Activated CD4-positive, alpha-beta T cell treated with anti-CD3 and anti-CD28 coated beads, Interleukin-2, Interleukin-4, amounts not matched to agents 100 ng/mL and 50 ng/mL, durations not matched to agents 16 hours and 8 hours (primary cell): ENCODE results near the gene EID3.
"Not testable (repeated sequence)": the region's sequence is repeated elsewhere in the genome, so short reads cannot be mapped to it uniquely, and the experiment has no call there.

Experiments used
- DNase-seq: peaks from one replicate; pipeline ENCODE4 v3.0.0-alpha.2; 2020; ENCODE audit warnings: low spot score

The EID3 gene

DNA sequence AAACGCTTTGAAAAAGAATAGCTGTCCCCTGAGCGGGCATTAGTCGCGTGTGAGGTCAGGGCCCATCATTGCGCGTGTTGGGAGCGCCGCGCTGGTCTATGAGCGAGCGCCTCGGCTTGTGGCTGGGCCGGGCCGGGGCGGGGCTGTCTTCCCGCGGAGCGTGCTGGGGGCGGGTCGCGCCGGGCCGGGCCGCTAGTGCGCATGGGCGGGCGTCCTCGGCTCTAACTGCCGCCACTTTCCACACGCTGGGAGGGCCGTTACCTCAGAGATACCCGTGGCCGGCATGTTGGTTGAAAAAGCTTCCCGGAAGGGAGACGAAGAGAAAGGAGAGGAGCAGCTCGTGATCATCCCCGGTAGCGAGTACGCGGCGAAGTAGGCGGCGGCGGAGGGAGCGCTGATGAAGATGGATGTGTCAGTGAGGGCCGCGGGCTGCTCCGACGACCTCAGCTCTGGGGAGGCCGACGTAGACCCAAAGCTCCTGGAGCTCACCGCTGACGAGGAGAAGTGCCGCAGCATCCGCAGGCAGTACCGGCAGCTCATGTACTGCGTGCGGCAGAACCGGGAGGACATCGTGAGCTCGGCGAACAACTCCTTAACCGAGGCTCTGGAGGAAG lies at the start of gene EID3:
EID3 (plus strand) TSS at position 202 of the 614 bp plus-strand sequence; CDS start at position 398, 196 bp downstream.
- DNase-seq, result peak; percentile 91

DNA sequence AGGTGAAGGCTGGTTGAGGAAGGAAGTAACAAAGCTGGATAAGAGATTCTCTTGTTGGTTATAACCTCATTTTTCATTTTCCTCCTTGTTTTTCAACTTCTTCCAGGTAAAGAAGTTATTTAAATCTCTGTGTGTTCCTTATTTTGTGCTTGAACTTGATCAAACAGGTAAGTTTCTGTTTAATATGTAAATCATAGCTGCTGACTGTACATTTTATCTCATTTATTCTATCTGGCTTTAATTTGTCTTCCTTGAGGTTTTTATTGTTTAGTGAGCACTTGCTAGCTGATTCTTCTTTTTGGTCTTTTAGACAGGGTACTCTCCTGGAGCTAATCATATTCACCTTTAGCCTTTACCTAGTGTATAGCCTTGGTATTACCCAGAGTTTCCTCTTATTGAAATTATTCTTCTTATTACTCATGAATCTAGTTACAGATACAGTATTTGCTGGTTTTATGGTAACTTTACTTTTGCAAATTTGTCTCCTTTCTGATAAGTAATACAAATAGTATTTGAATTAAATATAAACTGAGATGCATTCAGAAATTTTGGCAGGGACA lies 45.5 kb upstream of the EID3 start:
- DNase-seq, result no peak

DNA sequence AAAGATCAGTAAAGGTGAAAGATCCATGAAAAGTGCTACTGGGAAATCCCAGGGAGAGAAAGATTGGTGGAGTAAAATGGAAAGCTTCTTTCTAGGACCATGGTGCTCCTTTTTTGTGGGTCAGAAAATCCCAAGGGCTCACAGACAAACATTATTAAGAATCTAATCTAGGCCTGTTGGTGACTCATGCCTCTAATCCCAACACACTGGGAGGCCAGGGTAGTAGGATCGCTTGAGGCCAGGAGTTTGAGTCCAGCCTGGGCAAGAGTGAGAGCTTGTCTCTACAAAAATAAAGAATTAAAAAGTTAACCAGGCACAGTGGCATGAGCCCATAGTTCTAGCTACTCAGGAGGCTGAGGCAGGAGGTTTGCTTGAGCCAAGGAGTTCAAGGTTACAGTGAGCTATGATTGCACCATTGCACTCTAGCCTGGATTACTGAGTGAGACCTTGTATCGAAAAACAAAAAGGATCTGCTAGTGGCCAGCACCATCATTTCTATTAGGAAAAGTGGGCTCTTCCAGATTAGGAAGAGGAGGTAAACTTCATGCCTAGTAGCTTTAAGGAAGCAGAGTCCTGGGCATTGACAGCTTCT lies 45.0 kb upstream of the EID3 start:
- DNase-seq, result no peak

DNA sequence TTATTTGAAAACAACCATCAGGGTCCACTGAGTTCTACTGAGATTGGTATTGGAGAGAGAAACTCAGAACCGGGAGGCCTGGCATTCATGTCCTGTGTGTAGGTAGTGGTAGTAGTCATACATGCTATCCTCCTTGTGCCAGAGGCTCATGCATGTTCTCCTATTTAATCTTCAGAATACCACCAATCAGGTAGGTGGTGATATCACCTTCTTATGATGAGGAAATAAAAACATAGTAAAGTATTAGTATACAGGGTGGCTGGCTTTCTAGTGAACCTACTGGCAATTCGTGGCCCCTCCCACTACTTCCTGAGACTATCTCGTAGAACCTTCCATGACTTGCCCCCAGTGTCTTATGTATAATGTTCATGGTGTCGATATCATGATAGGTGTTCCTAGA lies 40.5 kb upstream of the EID3 start:
- DNase-seq, result no peak

DNA sequence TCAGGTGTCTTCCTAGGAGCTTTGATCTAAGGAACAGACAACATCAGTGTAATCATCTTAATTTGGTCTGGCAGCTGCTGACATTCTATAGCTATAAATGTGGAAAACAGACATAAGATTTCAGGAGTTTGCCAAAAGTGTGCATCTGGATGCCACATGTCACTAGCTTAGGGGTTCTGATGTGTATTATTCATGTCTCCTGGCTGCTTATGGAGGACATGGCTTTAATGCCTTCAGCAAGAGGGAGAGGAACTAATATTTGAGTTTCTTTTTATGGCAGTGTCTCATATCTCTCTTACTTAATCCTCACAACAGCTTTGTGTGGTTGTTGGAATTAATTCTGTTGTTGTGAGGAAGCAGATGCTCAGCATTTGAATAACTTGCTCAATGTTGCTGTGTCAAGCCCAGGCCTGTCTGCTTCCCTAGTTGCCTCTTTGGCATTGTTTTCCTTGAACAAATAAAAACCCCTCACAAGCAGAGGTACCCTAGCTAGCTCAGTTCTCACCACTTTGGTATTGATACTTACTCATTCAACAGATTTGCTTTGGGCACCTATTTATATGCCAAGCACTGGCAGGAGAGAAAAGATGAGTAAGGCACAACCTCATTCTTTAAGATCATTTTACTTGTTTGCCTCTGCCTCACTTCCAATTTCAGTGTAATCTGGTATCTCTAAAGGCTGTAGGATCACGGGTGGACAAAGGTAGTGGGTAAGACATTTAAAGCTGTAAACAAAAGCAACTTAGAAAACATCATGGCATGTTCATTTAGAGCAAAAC lies 39.8 kb upstream of the EID3 start:
- DNase-seq, result no peak

DNA sequence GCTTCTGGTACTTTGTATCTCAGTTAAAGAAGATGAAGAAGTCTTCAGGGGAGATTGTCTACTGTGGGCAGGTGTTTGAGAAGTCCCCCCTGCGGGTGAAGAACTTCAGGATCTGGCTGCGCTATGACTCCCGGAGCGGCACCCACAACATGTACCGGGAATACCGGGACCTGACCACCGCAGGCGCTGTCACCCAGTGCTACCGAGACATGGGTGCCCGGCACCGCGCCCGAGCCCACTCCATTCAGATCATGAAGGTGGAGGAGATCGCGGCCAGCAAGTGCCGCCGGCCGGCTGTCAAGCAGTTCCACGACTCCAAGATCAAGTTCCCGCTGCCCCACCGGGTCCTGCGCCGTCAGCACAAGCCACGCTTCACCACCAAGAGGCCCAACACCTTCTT lies 38.1 kb upstream of the EID3 start:
- DNase-seq, result not testable (repeated sequence)

DNA sequence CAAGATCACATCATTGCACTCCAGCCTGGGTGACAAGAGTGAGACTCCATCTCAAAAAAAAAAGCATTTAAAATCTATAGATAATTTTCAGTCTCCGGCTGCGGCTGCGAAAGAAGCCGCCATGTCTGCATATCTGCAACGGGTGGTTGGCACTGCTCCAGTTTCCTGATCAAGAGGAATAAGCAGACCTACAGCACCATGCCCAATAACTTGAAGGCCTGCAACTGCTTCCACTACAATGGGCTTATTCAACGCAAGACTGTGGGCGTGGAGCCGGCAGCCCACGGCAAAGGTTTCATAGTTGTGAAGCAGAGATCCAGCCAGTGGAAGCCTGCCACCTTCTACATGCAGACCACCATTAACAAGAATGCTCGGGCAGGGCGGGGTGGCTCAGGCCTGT lies 30.6 kb upstream of the EID3 start:
- no peak for DNase-seq

DNA sequence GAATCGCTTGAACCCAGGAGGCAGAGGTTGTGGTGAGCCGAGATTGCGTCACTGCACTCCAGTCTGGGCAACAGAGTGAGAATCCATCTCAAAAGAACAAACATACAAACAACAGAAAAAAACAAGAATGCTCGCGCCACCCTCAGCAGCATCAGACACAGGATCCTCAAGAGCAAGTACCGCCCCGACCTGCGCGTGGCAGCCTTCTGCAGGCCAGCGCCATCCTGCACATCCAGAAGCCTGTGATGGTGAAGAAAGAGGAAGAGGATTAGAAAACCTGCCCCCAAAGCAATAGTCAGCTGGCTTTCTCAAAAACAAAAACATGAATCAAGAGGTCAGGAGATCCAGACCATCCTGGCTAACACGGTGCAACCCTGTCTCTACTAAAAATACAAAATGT lies 30.0 kb upstream of the EID3 start:
- no peak for DNase-seq

DNA sequence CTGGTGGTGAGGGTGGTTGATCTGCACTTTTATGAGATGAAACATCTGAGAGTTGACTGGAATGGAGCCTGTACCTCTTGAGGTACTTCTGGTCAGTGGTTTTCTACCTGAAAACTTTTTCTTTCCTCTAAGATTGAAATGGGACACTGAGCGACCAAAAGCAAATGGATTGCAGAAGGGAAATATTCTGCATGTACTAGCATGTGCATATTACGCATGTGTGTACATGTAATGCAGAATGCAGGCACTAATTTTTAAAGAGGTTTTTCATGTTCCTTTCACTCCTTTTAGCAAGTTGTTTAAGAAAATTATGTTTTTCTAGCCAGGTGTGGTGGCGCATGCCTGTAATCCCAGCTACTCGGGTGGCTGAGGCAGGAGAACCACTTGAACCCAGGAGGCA lies 28.7 kb upstream of the EID3 start:
- DNase-seq, result no peak

DNA sequence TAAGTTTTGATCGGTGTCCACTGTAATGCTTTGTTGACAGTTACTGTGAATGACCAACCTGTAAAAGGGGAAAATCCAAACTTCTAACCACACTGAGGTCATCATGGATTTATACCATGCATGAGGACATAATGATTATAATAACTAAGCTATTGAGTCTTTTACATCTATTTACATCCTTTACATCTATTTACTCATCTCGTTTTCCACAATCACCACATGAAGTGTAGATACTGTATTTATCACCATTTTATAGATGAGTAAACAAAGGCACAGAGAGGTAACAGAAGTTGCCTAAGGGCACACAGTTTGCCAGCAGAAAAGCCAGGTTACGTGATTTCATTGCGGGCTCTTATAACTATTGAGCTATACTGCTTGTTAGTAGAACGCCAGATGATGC lies 27.9 kb upstream of the EID3 start:
- DNase-seq, result no peak

DNA sequence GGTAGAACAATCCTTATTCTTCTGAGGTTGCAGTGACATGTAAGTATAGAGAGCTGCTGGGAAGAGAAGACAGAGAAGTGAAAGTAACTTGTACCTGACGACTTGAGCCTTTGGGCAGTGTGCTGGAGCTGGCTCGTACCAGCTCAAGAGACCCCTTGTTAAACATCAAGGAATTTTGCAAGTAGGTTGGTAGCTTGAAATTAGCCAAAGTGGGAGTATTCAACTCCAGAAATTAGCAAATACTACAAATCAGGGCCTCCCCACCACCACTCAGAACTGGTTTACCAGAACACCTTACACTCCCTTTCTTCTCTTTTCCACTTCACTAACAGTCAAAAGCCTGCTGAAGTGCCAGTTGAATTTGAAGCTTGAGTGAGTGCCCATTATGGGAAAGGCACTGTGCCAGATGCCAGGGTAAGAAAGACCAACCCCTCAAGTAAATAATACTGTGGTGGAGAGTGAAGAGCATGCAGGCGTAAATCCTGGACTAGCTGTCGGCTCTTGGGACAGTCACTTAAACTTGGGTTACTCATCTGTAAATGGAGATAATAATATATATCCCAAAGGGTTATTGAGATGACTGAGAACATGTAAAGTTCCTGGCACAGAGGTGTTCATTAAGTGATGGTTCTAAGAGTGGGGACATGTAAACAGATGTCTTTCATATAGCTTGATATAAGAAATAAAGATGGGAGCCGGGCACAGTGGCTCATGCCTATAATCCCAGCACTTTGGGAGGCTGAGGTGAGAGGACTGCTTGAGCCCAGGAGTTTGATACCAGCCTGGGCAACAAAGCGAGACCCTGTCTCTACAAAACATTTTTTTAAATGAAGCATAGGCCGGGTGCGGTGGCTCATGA lies 27.0 kb upstream of the EID3 start:
- no peak for DNase-seq

DNA sequence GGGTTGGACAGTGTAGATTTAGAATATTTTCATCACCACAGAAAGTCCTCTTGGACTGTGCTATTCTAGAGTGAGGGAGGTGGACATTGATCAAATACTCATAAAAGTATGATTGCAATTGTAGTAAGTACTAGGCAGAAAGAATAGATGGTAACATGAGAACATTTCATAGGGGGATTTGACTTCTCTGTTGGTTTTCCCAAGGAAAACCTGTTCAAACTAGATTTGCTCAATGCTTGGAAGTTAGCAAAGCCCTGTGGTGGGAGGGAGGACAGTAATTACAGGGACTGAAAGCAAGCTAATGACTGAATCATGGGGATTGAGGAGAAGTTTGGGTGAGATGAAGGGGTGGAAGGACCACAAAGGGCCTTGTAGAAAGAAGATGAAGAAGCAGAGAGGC lies 24.4 kb upstream of the EID3 start:
- no peak for DNase-seq

DNA sequence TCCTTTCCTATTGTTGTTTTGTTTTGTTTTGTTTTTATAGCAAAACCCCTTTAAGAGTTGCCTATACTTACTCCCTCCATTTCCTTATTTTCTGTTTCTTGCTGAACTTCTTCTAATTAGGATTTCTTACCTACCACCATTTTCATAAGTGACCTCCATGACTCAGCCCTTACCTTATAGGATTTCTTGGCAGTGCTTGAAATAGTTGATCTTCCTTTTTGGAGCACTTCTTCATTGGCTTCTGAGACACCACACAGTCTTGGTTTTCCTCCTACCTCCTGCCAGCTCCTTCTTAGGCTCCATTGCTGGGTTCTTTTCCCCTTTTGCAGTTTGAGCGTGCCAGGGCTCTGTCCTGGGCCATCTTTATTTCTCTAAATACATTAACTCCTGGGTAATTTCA lies 23.4 kb upstream of the EID3 start:
- DNase-seq, result no peak

DNA sequence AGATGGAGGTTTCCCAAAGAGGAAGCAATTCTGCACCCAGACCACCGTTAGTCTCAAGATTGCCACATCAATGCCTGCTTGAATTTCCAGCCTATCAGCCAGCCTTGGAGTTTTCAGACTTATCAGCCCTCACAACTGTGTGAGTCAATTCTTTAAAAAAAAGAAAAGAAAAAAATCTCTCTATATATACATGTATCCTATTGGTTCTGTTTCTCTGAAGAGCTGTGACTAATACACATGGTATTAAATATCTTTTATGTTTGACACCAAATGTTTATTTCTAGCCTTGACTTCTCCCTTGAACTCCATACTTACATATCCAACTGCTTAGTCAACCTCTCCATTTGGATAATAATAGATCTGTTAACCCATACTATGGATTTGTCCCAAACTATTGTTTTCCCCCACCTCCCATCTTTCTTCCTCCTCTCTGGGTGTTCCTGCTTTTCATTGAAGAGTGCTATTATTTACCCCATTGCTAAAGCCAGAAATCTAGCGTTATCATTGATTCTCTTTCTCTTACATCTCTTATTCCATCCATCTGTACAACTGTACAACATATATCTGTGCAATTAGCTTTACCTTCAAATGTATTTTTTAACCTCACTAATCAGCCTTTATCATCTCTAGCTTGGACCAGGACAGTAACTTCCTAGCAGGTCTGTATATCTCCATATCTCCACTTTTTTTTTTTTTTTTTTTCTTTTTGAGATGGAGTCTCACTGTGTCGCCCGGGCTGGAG lies 22.7 kb upstream of the EID3 start:
- no peak for DNase-seq

DNA sequence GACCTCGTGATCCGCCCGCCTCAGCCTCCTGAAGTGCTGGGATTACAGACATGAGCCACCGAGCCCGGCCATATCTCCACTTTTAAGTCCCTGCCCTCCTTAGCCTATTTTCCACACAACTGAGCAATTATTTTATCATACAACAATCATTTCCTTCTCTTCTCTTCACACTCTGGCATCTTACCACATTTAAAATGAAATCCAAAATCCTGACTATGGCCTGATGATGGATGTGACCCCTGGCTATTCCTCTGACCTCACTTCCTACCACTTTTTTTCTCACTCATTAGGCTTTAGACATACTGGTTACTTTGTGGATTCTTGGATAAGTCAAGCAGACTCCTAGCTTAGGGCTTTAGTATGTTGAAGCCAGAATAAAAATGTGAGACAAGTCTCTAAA lies 21.9 kb upstream of the EID3 start:
- DNase-seq, result no peak

DNA sequence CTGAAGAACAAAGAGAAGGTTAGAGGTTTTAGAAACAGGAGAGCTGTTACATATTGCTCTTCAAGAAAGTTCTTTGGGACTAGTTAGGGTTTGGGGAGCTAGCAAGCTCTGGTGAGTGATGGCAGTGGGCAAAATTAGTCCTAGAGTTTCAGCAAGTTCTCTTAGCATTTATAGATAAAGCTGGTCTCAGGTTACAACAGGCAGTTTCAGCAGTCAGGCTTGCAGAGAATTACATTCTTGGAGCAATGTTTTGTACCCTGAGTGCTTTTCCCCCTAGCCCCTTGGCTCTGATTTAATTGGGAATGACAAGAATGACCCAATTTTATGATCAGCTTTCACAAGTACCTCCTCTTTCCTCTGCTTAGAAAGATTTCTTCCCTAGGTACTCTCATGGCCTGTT lies 21.4 kb upstream of the EID3 start:
- DNase-seq, result no peak

DNA sequence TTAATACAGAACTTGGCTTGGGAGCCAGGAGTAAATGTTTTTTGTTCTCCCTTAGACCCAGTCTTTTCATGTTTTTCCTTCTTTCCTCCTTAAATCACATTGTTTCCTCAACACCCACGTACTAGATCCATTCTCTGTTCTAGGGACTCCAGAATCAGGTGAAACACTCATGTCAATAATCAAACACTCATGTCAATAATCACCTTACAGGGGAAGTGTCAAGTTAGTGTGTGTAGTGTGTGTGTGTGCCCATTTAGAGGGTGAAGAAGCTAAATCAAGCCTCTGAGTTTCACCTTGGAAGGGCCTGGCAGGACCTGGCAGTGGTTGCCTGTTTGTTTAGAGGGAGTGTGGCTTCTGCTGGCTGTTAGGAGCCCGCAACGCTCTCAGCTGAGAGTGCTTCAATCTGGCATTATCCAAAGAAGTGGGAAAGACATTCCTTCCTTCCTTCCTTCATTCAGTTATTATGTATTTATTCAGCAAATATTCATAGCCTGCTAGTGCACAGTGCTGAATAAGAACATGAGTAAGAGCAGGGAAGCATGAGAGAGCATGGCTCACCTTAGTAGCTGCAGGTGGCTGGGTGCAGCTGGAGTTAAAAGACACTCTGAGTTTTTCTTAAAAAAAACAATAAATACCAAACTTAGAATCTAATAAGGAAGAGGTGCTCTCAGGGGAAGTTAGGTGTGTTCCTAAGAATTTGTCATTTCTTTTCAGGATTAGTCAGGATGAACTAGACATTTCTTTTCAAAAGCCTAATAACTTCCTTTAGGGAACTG lies 17.6 kb upstream of the EID3 start:
- DNase-seq, result no peak

DNA sequence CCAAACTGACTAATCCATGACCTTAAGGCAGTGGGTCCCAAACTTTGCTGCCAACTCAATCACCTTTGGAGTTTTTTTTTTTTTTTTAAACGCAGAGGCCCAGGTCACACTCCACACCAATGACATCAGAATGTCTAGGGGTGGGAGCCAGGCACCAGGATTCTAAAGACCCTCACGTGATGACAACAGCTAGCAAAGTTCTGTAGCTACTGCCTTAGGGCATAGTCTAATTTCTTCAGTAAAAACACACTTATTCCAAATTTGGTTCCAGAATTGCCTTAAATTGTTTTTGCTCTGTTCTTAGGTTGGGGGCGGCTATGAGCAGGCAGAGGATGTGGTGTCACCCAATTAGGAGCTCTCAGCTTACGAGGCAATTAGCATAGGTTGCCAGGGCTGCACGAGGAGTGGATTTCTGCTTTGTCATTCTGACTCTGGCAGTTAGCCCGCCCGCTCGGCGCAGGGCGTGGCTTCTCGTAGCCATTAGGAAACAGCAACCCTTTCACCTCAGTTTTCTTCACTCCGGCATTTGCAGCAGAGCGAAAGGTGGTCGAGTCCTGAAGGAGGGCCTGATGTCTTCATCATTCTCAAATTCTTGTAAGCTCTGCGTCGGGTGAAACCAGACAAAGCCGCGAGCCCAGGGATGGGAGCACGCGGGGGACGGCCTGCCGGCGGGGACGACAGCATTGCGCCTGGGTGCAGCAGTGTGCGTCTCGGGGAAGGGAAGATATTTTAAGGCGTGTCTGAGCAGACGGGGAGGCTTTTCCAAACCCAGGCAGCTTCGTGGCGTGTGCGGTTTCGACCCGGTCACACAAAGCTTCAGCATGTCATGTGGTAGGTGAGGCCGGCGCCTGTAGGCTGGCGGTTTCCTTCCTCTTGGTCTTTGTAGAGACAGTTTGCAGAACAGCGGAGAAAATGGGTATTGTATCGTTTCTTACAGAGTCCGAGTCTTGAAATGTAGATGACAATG lies 16.7 kb upstream of the EID3 start:
- DNase-seq, result peak; percentile 96

DNA sequence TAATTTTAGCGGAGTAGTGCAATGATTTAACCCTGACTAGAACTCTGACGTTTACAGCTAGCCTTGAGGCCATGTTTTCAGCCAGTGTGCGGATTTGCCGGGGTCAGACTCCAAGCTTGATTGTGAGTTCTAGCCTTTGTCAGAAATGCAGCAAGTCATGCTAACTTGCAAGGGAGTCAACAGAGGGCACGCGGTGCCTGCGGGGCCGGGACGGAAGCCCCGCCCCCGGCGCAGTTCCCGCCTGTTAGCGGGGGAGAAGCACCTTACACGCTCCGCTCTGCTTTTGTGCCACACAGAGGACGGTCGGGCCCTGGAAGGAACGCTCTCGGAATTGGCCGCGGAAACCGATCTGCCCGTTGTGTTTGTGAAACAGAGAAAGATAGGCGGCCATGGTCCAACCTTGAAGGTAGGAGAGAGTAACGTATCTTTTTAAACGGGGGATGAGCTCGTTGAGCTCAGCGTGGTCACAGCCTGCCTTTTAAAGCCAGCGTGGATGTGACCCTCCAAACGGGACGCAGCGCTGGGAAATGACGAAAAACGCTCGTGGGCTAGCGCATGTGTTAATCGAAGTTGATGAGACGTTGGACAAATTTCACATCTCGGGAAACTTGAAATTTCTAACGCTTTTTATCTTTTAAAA lies 14.8 kb upstream of the EID3 start:
- DNase-seq, result peak; percentile 90
